Common myeloid progenitor, CD34-positive (primary cell): ENCODE measurements around the gene PRPF40B.

Source experiments
- CTCF ChIA-PET: fragments of 350-600 bp; sonication (Branson Sonifier 250); formaldehyde crosslinking; loops from one replicate; lab custom pipeline; 2021; ENCODE audit warnings: antibody characterized with exemption; lab: Charles Lee
- POLR2A ChIA-PET: fragments of 350-600 bp; sonication (Branson Sonifier 250); formaldehyde crosslinking; loops from one replicate; lab custom pipeline; 2021; ENCODE audit warnings: antibody characterized with exemption; lab: Charles Lee
- DNase-seq, 3 donors: peaks; one replicate each; pipeline versions ENCODE4 v3.0.0 to v3.0.0-alpha.2; 2013
- H3K27ac ChIP-seq, 2 experiments: 1 replicate in 1 of 2; 2 replicates in 1 of 2; pipeline ENCODE4 v1.7.0; 2013; ENCODE audit warnings: inconsistent platforms in 2 of 2, low read length in 2 of 2, mild to moderate bottlenecking in 2 of 2, low read depth in 1 of 2, moderate library complexity in 1 of 2; ENCODE audit not compliant: severe bottlenecking in 2 of 2, insufficient read depth in 1 of 2, poor library complexity in 1 of 2
- H3K27me3 ChIP-seq, 5 experiments: replicated peaks in 2 of 5; 1 replicate in 3 of 5; 2 replicates in 2 of 5; pipeline versions ENCODE4 v1.6.1 to v1.7.0; 2013; ENCODE audit warnings: low read length in 4 of 5, mild to moderate bottlenecking in 2 of 5, moderate library complexity in 2 of 5, inconsistent platforms in 1 of 5; ENCODE audit not compliant: insufficient read depth in 5 of 5, control insufficient read depth in 4 of 5
- H3K36me3 ChIP-seq, 4 experiments: 1 replicate in 2 of 4; 2 replicates in 2 of 4; pipeline versions ENCODE4 v1.6.1 to v1.7.0; 2013; ENCODE audit warnings: low read length in 3 of 4, control low read depth in 1 of 4, mild to moderate bottlenecking in 1 of 4; ENCODE audit not compliant: control insufficient read depth in 4 of 4, insufficient read depth in 4 of 4
- H3K4me1 ChIP-seq, 4 experiments: 1 replicate in 3 of 4; 2 replicates in 1 of 4; pipeline versions ENCODE4 v1.6.1 to v1.7.1; 2013; ENCODE audit warnings: low read length in 3 of 4, mild to moderate bottlenecking in 3 of 4, control low read depth in 1 of 4, inconsistent platforms in 1 of 4, moderate library complexity in 1 of 4; ENCODE audit not compliant: control insufficient read depth in 4 of 4, insufficient read depth in 4 of 4; ENCODE audit errors: control extremely low read depth in 1 of 4
- H3K4me3 ChIP-seq, 7 experiments: 1 replicate in 4 of 7; 2 replicates in 3 of 7; pipeline versions ENCODE4 v1.5.1 to v1.7.0; 2013; ENCODE audit warnings: mild to moderate bottlenecking in 7 of 7, low read length in 6 of 7, moderate library complexity in 6 of 7, inconsistent platforms in 2 of 7, low read depth in 2 of 7, control low read depth in 1 of 7; ENCODE audit not compliant: insufficient read depth in 4 of 7, control insufficient read depth in 1 of 7; ENCODE audit errors: extremely low read depth in 1 of 7
- H3K9me3 ChIP-seq, 5 experiments: 1 replicate in 4 of 5; 2 replicates in 1 of 5; pipeline versions ENCODE4 v1.6.1 to v1.7.1; 2013; ENCODE audit warnings: low read length in 4 of 5, mild to moderate bottlenecking in 2 of 5, inconsistent platforms in 1 of 5, low read depth in 1 of 5, moderate library complexity in 1 of 5; ENCODE audit not compliant: control insufficient read depth in 4 of 5, insufficient read depth in 2 of 5; ENCODE audit errors: control extremely low read depth in 1 of 5
- whole genome bisulfite sequencing: methylation state at CpG from one replicate; pipeline ENCODE4 v1.1.5; 2013; ENCODE audit not compliant: insufficient coverage; 5-methylcytosine and 5-hydroxymethylcytosine counted together

Gene PRPF40B

GRCh38 chr12:49635036-49635435 lies 11.7 kb downstream of the PRPF40B start:
- 97% methylated on average over 7 of the region's 9 CpGs for WGBS
- Histone ChIP-seq H3K27me3 (no peaks in the 10 kb centered on the region), H3K4me3 (no peak overlapping the region), H3K27ac (no peak overlapping the region), H3K36me3 (no peaks in the 10 kb centered on the region), H3K9me3 (no peaks in the 10 kb centered on the region), H3K4me1 (peaks cover 3 to 13% (median 7%) of the 10 kb centered on the region in 4 experiments)
- no peak for DNase-seq
- POLR2A ChIA-PET = no interaction called here
- CTCF ChIA-PET = interaction anchor here (1.0 to 40.7 kb wide), 8 partner anchors 9 to 105 kb away, joined by 3 to 929 read pairs (median 26); partner anchors contain the start of genes FMNL3 and PRPF40B

GRCh38 chr12:49635656-49636055 lies 12.3 kb downstream of the PRPF40B start:
- 100% methylated on average over 4 of the region's 4 CpGs for WGBS
- DNase-seq = no peak

GRCh38 chr12:49636574-49636973 lies 13.2 kb downstream of the PRPF40B start:
- Histone ChIP-seq H3K9me3 (no peaks in the 10 kb centered on the region), H3K36me3 (no peaks in the 10 kb centered on the region), H3K27ac (no peak overlapping the region), H3K27me3 (no peaks in the 10 kb centered on the region), H3K4me1 (peaks cover 3 to 13% (median 7%) of the 10 kb centered on the region in 4 experiments), H3K4me3 (no peak overlapping the region)
- POLR2A ChIA-PET = interaction anchor here (1.2 kb wide), 2 partner anchors 9 to 66 kb away, joined by 3 read pairs; no protein-coding TSS in a partner anchor
- CTCF ChIA-PET = interaction anchor here (1.0 to 40.7 kb wide), 17 partner anchors 11 to 202 kb away, joined by 3 to 929 read pairs (median 7); partner anchors contain the start of genes FMNL3, PRPF40B and TMBIM6
- DNase-seq = no peak
- WGBS = 90% methylated on average over 12 of the region's 13 CpGs

More at GRCh38 chr12:49635656-49636055, 12.3 kb downstream of the PRPF40B start:
- H3K4me1 ChIP-seq = peaks cover 3 to 13% (median 7%) of the 10 kb centered on the region in 4 experiments
- CTCF ChIA-PET = interaction anchor here (1.0 to 40.7 kb wide), 13 partner anchors 10 to 203 kb away, joined by 3 to 929 read pairs (median 5); partner anchors contain the start of genes FMNL3 and PRPF40B
- no peak overlapping the region for H3K27ac ChIP-seq
- no peaks in the 10 kb centered on the region for H3K27me3 ChIP-seq
- no peaks in the 10 kb centered on the region for H3K36me3 ChIP-seq
- no peak overlapping the region for H3K4me3 ChIP-seq
- POLR2A ChIA-PET = no interaction called here
- no peaks in the 10 kb centered on the region for H3K9me3 ChIP-seq

DNA sequence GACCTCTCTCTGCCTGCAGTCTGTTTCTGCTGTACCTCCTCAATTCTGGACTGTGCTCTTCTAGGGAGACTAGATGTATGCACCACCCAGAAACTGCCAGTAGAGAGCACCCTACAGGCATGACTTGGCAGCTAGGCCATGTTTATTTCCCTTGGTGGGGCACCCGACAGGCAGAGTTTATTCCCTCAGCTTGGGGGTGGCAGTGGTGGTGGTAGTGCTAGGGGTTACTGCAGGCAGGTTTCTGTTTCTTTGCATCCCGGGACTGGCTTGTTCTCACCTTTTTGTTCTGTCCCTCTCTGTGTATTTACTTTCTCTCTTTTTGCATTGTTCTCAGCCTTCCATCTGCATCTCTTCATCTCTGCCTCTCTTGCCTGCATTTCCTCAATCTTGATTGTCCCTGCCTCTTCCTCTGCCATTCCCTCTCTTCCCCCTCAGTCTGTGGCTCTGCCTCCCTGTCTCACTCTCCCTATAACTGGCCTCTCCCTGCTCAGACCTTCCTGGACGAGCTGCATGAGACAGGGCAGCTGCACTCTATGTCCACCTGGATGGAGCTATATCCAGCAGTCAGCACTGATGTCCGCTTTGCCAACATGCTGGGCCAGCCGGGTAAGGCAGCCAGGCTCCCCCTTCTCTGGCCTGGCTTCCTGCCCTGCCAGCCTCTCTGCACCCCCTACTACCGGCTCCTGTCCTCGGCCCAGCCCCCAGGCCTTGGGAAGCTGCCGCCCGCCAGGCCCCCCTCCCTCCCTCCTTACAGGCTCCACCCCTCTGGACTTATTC lies 13.8 kb downstream of the PRPF40B start:
- Histone ChIP-seq H3K27ac (no peak overlapping the region), H3K36me3 (peaks cover 0 to under 1% (median 0%) of the 10 kb centered on the region in 4 experiments), H3K4me3 (peak overlapping the region in 3 of 7 experiments; percentile 1 to 61 (median 38)), H3K4me1 (peaks cover 3 to 13% (median 7%) of the 10 kb centered on the region in 4 experiments), H3K27me3 (no peaks in the 10 kb centered on the region), H3K9me3 (no peaks in the 10 kb centered on the region)
- ChIA-PET POLR2A (interaction anchor here (0.5 to 1.2 kb wide), 5 partner anchors 8 to 66 kb away, joined by 3 read pairs; no protein-coding TSS in a partner anchor), CTCF (interaction anchor here (0.6 to 40.7 kb wide), 27 partner anchors 11 to 220 kb away, joined by 3 to 929 read pairs (median 5); partner anchors contain the start of genes FMNL3, PRPF40B and TMBIM6)
- DNase-seq = peak; percentile 69 to 85 (median 84)
- WGBS = 17% methylated on average over 5 of the region's 9 CpGs

GRCh38 chr12:49641748-49642369 lies 18.5 kb downstream of the PRPF40B start:
- DNase-seq = no peak
- WGBS = 100% methylated on average over 11 of the region's 17 CpGs
- Histone ChIP-seq H3K36me3 (peaks cover 5 to 26% (median 10%) of the 10 kb centered on the region in 4 experiments), H3K9me3 (no peaks in the 10 kb centered on the region), H3K27ac (no peak overlapping the region), H3K4me1 (peaks cover 2 to 25% (median 14%) of the 10 kb centered on the region in 4 experiments), H3K4me3 (no peak overlapping the region), H3K27me3 (no peaks in the 10 kb centered on the region)
- ChIA-PET POLR2A (no interaction called here), CTCF (interaction anchor here (0.8 to 40.7 kb wide), 8 partner anchors 9 to 72 kb away, joined by 6 to 929 read pairs (median 14); partner anchors contain the start of gene FMNL3)

DNA sequence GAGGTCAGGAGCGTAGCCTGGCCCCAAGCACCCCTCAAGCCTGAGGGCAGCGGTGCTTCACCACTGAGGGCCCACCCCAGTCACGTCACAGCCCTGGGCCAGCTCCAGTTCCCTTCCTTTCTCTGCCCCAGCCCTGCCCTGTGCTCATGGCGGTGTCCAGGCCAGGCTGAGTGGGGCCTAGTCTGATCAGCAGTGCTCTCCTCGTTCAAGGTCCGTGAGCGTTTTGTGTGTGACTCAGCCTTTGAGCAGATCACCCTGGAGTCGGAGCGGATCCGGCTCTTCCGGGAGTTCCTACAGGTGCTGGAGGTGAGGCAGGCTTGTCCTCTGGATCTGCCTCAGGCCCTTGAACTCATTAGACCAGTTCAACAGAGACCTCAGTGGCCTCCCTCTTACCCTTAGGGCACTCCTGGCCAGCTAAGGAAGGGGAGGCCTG lies 19.0 kb downstream of the PRPF40B start:
- H3K36me3 ChIP-seq = peaks cover 5 to 31% (median 12%) of the 10 kb centered on the region in 4 experiments
- H3K4me3 ChIP-seq = no peak overlapping the region

More for the DNA sequence above, 19.0 kb downstream of the PRPF40B start:
- POLR2A ChIA-PET = no interaction called here
- DNase-seq = no peak
- H3K27me3 ChIP-seq = no peaks in the 10 kb centered on the region
- peaks cover 0 to 25% (median 14%) of the 10 kb centered on the region in 4 experiments for H3K4me1 ChIP-seq
- H3K27ac ChIP-seq = no peak overlapping the region
- H3K9me3 ChIP-seq = no peaks in the 10 kb centered on the region
- CTCF ChIA-PET = interaction anchor here (1.4 to 40.7 kb wide), 10 partner anchors 10 to 99 kb away, joined by 3 to 929 read pairs (median 11); partner anchors contain the start of genes FMNL3 and TMBIM6
- 97% methylated on average over 10 of the region's 11 CpGs for WGBS
